PC-3 (cell line): ENCODE measurements around the gene RIPOR2.

Experiments used
- CTCF ChIP-seq: fragments of 300-600 bp; sonication (generic); conservative IDR thresholded peaks from 2 replicates; pipeline ENCODE4 v1.5.1; 2017; ENCODE audit warnings: antibody characterized with exemption, low read depth, mild to moderate bottlenecking, low read length
- EZH2 ChIP-seq: fragments of 300-600 bp; sonication (generic); IDR thresholded peaks from one replicate; pipeline ENCODE4 v1.6.1; 2017; ENCODE audit warnings: antibody characterized with exemption, mild to moderate bottlenecking, low read length; ENCODE audit not compliant: unreplicated experiment
- EZH2phosphoT487 ChIP-seq: fragments of 300-600 bp; sonication (generic); IDR thresholded peaks from 2 replicates; pipeline ENCODE4 v1.6.1; 2018; ENCODE audit warnings: mild to moderate bottlenecking, antibody characterized with exemption, low read length, borderline replicate concordance

- no peak for TF ChIP-seq CTCF
- no peak for TF ChIP-seq EZH2phosphoT487
- TF ChIP-seq EZH2, result no peak
These were observed 13.3 kb upstream of the RIPOR2 start for GRCh38 chr6:24949020-24949569.
